OCI-LY1 (cell line): Measurements from ENCODE around the gene MYO18B.

ENCODE experiments used
- H2AFZ ChIP-seq: fragments of 200-600 bp; sonication (generic), shearing (Covaris generic); 2 replicates; pipeline ENCODE4 v1.6.0; 2014; ENCODE audit warnings: antibody characterized with exemption, mild to moderate bottlenecking, low read length
- H3F3A ChIP-seq: fragments of 200-600 bp; sonication (generic), shearing (Covaris generic); 2 replicates; pipeline ENCODE4 v1.6.0; 2014; ENCODE audit warnings: mild to moderate bottlenecking, antibody characterized with exemption, low read length, moderate library complexity; ENCODE audit not compliant: insufficient read depth
- H3K27ac ChIP-seq: fragments of 200-600 bp; sonication (generic); 2 replicates; pipeline ENCODE4 v1.5.1; 2014; ENCODE audit warnings: low read length, mixed run types, mild to moderate bottlenecking, low read depth; ENCODE audit not compliant: poor library complexity, severe bottlenecking
- H3K27me3 ChIP-seq: fragments of 200-600 bp; sonication (generic); 2 replicates; pipeline ENCODE4 v1.6.0; 2014; ENCODE audit warnings: antibody characterized with exemption, mild to moderate bottlenecking, low read length, moderate library complexity; ENCODE audit not compliant: insufficient read depth
- H3K36me3 ChIP-seq: fragments of 200-600 bp; sonication (generic); 2 replicates; pipeline ENCODE4 v1.6.1; 2014; ENCODE audit warnings: mild to moderate bottlenecking, antibody characterized with exemption, low read length, moderate library complexity, mixed read lengths; ENCODE audit not compliant: insufficient read depth
- H3K4me1 ChIP-seq: fragments of 200-600 bp; sonication (generic); 2 replicates; pipeline ENCODE4 v1.5.1; 2014; ENCODE audit warnings: mild to moderate bottlenecking, low read length, moderate library complexity; ENCODE audit not compliant: insufficient read depth, severe bottlenecking
- H3K4me2 ChIP-seq: fragments of 200-600 bp; sonication (generic), shearing (Covaris generic); 2 replicates; pipeline ENCODE4 v1.6.1; 2014; ENCODE audit warnings: low read length
- H3K4me3 ChIP-seq: fragments of 200-600 bp; sonication (generic); 2 replicates; pipeline ENCODE4 v1.5.1; 2014; ENCODE audit warnings: low read length, low read depth, mild to moderate bottlenecking, mixed read lengths; ENCODE audit not compliant: poor library complexity, severe bottlenecking
- H3K79me2 ChIP-seq: fragments of 200-600 bp; shearing (Covaris generic); 2 replicates; pipeline ENCODE4 v1.6.1; 2016; ENCODE audit warnings: mixed run types, low read length, mixed read lengths; ENCODE audit not compliant: insufficient read depth
- H3K9ac ChIP-seq: fragments of 200-600 bp; sonication (generic), shearing (Covaris generic); 2 replicates; pipeline ENCODE4 v1.6.1; 2014; ENCODE audit warnings: mild to moderate bottlenecking, low read length, mixed read lengths
- H3K9me2 ChIP-seq: fragments of 200-600 bp; sonication (generic), shearing (Covaris generic); 2 replicates; pipeline ENCODE4 v1.6.1; 2014; ENCODE audit warnings: low read depth, mild to moderate bottlenecking, low read length, mixed read lengths
- H3K9me3 ChIP-seq: fragments of 200-600 bp; shearing (Covaris generic); 2 replicates; pipeline ENCODE4 v1.6.1; 2014; ENCODE audit warnings: low read length, mixed read lengths
- H4K20me1 ChIP-seq: fragments of 200-600 bp; sonication (generic), shearing (Covaris generic); 2 replicates; pipeline ENCODE4 v1.6.0; 2016; ENCODE audit warnings: mild to moderate bottlenecking, low read length; ENCODE audit not compliant: insufficient read depth
- CTCF ChIP-seq: fragments of 200-600 bp; sonication (generic), shearing (Covaris generic); IDR thresholded peaks from 2 replicates; pipeline ENCODE4 v1.5.1; 2017; ENCODE audit warnings: mild to moderate bottlenecking, antibody characterized with exemption, low read length, moderate library complexity, mixed read lengths
- EZH2 ChIP-seq: fragments of 200-600 bp; sonication (generic), shearing (Covaris generic); IDR thresholded peaks from 2 replicates; pipeline ENCODE4 v1.8.0; 2017; ENCODE audit warnings: borderline replicate concordance, mixed run types, mild to moderate bottlenecking, antibody characterized with exemption, low read length, moderate library complexity, mixed read lengths

MYO18B gene

GRCh38 chr22:25698978-25699377 lies 43.0 kb upstream of the MYO18B start:
- Histone ChIP-seq H3K9ac (no peak overlapping the region), H3K27me3 (no peaks in the 10 kb centered on the region), H2AFZ (no peak overlapping the region), H3K9me2 (no peaks in the 10 kb centered on the region), H3K4me3 (no peak overlapping the region), H3K4me2 (no peak overlapping the region), H3K36me3 (no peaks in the 10 kb centered on the region), H3K79me2 (no peaks in the 10 kb centered on the region), H3K27ac (no peak overlapping the region), H3F3A (no peaks in the 10 kb centered on the region), H3K9me3 (no peaks in the 10 kb centered on the region), H3K4me1 (no peaks in the 10 kb centered on the region), H4K20me1 (no peaks in the 10 kb centered on the region)
- no peak for TF ChIP-seq CTCF
- no peak for TF ChIP-seq EZH2

GRCh38 chr22:25701056-25701780 lies 40.8 kb upstream of the MYO18B start:
- Histone ChIP-seq H3K4me1 (no peaks in the 10 kb centered on the region), H3K4me3 (no peak overlapping the region), H3K4me2 (no peak overlapping the region), H3K27me3 (no peaks in the 10 kb centered on the region), H3K36me3 (no peaks in the 10 kb centered on the region), H4K20me1 (no peaks in the 10 kb centered on the region), H3K9ac (no peak overlapping the region), H2AFZ (no peak overlapping the region), H3K79me2 (no peaks in the 10 kb centered on the region), H3K9me3 (no peaks in the 10 kb centered on the region), H3K9me2 (no peaks in the 10 kb centered on the region), H3K27ac (no peak overlapping the region), H3F3A (no peaks in the 10 kb centered on the region)
- TF ChIP-seq EZH2: no peak
- TF ChIP-seq CTCF: no peak

GRCh38 chr22:25702040-25702439 lies 39.9 kb upstream of the MYO18B start:
- Histone ChIP-seq H4K20me1 (no peaks in the 10 kb centered on the region), H2AFZ (no peak overlapping the region), H3F3A (no peaks in the 10 kb centered on the region), H3K4me3 (no peak overlapping the region), H3K27me3 (no peaks in the 10 kb centered on the region), H3K36me3 (no peaks in the 10 kb centered on the region), H3K27ac (no peak overlapping the region), H3K79me2 (no peaks in the 10 kb centered on the region), H3K9me2 (no peaks in the 10 kb centered on the region), H3K9me3 (no peaks in the 10 kb centered on the region), H3K4me1 (no peaks in the 10 kb centered on the region), H3K9ac (no peak overlapping the region), H3K4me2 (no peak overlapping the region)
- TF ChIP-seq CTCF (peak; percentile 55; the same call in 1 of the 2 replicates), EZH2 (no peak)
